ENCODE data around the gene NWD2. TPM values are rescaled to one million over a fixed set of nuclear protein-coding genes. Genes with fewer than 3 reads are reported as not detected.
"Not testable (repeated sequence)": the region's sequence is repeated elsewhere in the genome, so short reads cannot be mapped to it uniquely, and the experiment has no call there.

NWD2 gene
- total RNA-seq, 2 experiments from 2014 or later: not detected

DNA sequence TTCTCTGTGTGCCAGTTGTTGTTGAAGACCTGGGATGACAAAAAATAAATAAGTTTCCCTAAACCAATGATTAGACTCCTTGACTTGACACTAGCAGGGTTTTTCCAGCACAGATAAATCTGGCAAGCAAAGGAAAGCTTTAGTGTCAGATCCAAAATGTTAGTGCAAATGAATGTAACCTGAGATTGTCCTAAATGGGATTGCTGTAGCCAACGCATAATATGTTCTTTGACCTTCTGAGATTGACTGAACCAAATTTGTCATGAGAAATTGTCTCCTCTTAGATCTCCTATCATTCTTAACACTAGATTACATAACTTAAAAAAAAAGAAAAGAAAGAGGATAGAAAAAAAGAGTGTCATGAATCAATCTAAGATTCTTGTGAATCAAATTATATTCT, 245.2 kb downstream of the NWD2 start:
- Histone ChIP-seq H3K36me3 (ENCODE audit: insufficient read depth, low read length) (no peaks in the 10 kb centered on the region), H3K9me3 (ENCODE audit: control insufficient read depth in 1 of 2, insufficient read depth in 1 of 2, low read length in 2 of 2) (no peaks in the 10 kb centered on the region), H3K27me3 (ENCODE audit: control insufficient read depth in 1 of 2, insufficient read depth in 2 of 2, low read length in 2 of 2) (peaks cover 0 to 8% of the 10 kb centered on the region in 2 experiments), H3K27ac (ENCODE audit: low read depth in 1 of 2, low read length in 2 of 2) (no peak overlapping the region), H3K4me1 (ENCODE audit: insufficient read depth, low read length) (no peaks in the 10 kb centered on the region), H3K4me3 (ENCODE audit: low read length) (no peak overlapping the region)
- Mint-ChIP-seq H3K27ac (no peak overlapping the region), H3K4me3 (no peak overlapping the region), H3K9me3 (no peaks in the 10 kb centered on the region), H3K36me3 (ENCODE audit: low read depth) (no peaks in the 10 kb centered on the region), H3K4me1 (ENCODE audit: low read depth) (no peaks in the 10 kb centered on the region), H3K27me3 (peaks cover 24% of the 10 kb centered on the region)
- no peak for DNase-seq
- CTCF ChIA-PET: no interaction called here
- TF ChIP-seq, protein P1, sequence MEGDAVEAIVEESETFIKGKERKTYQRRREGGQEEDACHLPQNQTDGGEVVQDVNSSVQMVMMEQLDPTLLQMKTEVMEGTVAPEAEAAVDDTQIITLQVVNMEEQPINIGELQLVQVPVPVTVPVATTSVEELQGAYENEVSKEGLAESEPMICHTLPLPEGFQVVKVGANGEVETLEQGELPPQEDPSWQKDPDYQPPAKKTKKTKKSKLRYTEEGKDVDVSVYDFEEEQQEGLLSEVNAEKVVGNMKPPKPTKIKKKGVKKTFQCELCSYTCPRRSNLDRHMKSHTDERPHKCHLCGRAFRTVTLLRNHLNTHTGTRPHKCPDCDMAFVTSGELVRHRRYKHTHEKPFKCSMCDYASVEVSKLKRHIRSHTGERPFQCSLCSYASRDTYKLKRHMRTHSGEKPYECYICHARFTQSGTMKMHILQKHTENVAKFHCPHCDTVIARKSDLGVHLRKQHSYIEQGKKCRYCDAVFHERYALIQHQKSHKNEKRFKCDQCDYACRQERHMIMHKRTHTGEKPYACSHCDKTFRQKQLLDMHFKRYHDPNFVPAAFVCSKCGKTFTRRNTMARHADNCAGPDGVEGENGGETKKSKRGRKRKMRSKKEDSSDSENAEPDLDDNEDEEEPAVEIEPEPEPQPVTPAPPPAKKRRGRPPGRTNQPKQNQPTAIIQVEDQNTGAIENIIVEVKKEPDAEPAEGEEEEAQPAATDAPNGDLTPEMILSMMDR (IDR thresholded peaks at IDR 0.05): no peak
- intact Hi-C loops (cut with DNase I, micrococcal nuclease): no loop called here
- no peak for ATAC-seq (ENCODE audit: poor library complexity)
- POLR2A ChIA-PET: no interaction called here

DNA sequence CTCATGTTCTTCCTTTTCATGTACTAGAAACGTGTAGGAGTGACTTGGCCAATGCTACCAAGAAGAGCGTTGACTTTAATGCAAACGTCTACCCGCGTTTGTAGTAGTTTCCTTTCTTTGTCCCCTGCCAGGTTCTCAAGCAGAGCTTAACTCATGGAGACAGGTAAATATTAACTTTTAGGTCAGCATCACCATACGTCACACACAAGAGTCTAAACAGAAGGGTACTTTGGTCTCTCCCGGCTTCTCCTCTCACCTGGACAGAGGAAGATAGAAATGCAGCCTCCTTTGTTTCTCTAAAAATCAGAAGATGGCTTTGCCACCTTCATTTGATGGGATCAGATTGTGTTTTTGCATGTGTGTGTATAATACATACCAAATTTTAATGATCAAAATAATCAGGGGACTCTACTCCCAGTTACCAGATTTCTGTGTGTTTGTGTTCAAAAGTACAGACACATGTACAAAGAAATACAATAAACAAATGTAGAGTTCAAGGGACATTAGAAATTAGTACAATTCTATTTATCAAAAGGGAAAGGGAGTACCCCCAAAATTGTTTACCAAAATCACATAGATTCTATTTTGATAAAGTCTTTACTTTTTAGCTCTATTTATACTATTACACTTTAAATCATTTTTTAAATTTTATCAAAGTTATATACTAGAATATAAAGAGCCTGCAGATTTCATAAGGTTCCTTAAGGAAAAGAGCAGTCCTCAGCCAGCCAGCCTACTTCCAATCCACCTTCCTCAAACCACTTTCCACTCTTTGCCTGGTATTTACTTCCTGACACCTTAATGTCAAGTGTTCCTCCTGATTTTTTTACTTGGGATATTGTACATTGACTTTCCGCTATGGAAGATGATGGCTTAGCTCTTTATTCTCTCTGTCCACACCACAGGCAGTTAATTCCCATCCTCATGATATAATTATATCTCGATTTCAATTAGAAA, 246.1 kb downstream of the NWD2 start:
- POLR2A ChIA-PET: no interaction called here
- peaks cover 0 to 8% of the 10 kb centered on the region in 2 experiments for H3K27me3 ChIP-seq (ENCODE audit: control insufficient read depth in 1 of 2, insufficient read depth in 2 of 2, low read length in 2 of 2)
- no peak overlapping the region for H3K27ac Mint-ChIP-seq
- H3K4me3 ChIP-seq (ENCODE audit: low read length): no peak overlapping the region
- DNase-seq (no peak), ATAC-seq (ENCODE audit: poor library complexity) (no peak)
- H3K36me3 Mint-ChIP-seq (ENCODE audit: low read depth): no peaks in the 10 kb centered on the region
- no peaks in the 10 kb centered on the region for H3K9me3 ChIP-seq (ENCODE audit: control insufficient read depth in 1 of 2, insufficient read depth in 1 of 2, low read length in 2 of 2)
- TF ChIP-seq, protein P1 (IDR thresholded peaks at IDR 0.05): no peak
- H3K36me3 ChIP-seq (ENCODE audit: insufficient read depth, low read length): no peaks in the 10 kb centered on the region
- H3K4me1 Mint-ChIP-seq (ENCODE audit: low read depth): no peaks in the 10 kb centered on the region
- no peaks in the 10 kb centered on the region for H3K4me1 ChIP-seq (ENCODE audit: insufficient read depth, low read length)
- no peak overlapping the region for H3K4me3 Mint-ChIP-seq
- intact Hi-C loops (cut with DNase I, micrococcal nuclease): no loop called here
- peaks cover 19% of the 10 kb centered on the region for H3K27me3 Mint-ChIP-seq
- CTCF ChIA-PET: no interaction called here
- no peak overlapping the region for H3K27ac ChIP-seq (ENCODE audit: low read depth in 1 of 2, low read length in 2 of 2)
- H3K9me3 Mint-ChIP-seq: no peaks in the 10 kb centered on the region

DNA sequence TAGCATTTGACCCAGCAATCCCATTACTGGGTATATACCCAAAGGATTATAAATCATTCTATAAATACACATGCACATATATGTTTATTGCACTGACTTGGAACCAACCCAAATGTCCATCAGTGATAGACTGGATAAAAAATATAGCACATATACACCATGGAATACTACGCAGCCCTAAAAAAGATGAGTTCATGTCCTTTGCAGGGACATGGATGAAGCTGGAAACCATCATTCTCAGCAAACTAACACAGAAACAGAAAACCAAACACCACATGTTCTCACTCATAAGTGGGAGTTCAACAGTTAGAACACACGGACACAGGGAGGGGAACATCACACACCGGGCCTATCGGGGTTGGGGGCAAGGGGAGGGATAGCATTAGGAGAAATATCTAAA, 250.8 kb downstream of the NWD2 start:
- POLR2A ChIA-PET; H3K27ac Mint-ChIP-seq; H3K36me3 ChIP-seq (ENCODE audit: insufficient read depth, low read length); intact Hi-C loops (cut with DNase I, micrococcal nuclease); H3K4me1 ChIP-seq (ENCODE audit: insufficient read depth, low read length); H3K4me3 ChIP-seq (ENCODE audit: low read length); H3K4me1 Mint-ChIP-seq (ENCODE audit: low read depth); H3K36me3 Mint-ChIP-seq (ENCODE audit: low read depth); H3K9me3 Mint-ChIP-seq; H3K27me3 Mint-ChIP-seq; ATAC-seq (ENCODE audit: poor library complexity); H3K27ac ChIP-seq (ENCODE audit: low read depth in 1 of 2, low read length in 2 of 2); H3K4me3 Mint-ChIP-seq; DNase-seq; CTCF ChIA-PET; H3K27me3 ChIP-seq (ENCODE audit: control insufficient read depth in 1 of 2, insufficient read depth in 2 of 2, low read length in 2 of 2): not testable (repeated sequence)
- peaks cover 5 to 11% of the 10 kb centered on the region in 2 experiments for H3K9me3 ChIP-seq (ENCODE audit: control insufficient read depth in 1 of 2, insufficient read depth in 1 of 2, low read length in 2 of 2)

Small RNA genes lying within 50 kb of the gene (microRNA-seq; reads per million reads assigned to microRNA genes)
- gene MIR4801 (ENCODE audit: borderline microRNAs expressed, borderline replicate concordance): not detected

All from CD4-positive, alpha-beta T cell (primary cell).